ENCODE data around the gene E2F2. TPM values are rescaled to one million over a fixed set of nuclear protein-coding genes. Genes with fewer than 3 reads are reported as not detected.

The E2F2 gene
- total and polyA plus RNA-seq, 2 of the 13 experiments (the other 11 are each of a cell fraction or from before 2014, with no cell fraction given) = 0.65 to 6.6 TPM

- no peak for TF ChIP-seq HMGXB3 (CRISPR knock-in tag; IDR thresholded peaks at IDR 0.05; ENCODE audit: borderline replicate concordance)
- no peak for TF ChIP-seq FOXC1 (CRISPR knock-in tag; IDR thresholded peaks at IDR 0.05; ENCODE audit: borderline replicate concordance)
- TF ChIP-seq HOMEZ (CRISPR knock-in tag; IDR thresholded peaks at IDR 0.05; ENCODE audit: low read depth) = no peak
- TF ChIP-seq ZNF281 (CRISPR knock-in tag; IDR thresholded peaks at IDR 0.05; ENCODE audit: borderline replicate concordance) = 0 out of 2 replicates have a peak, but pooled peaks have one; percentile 11
- TF ChIP-seq ZNF556 (CRISPR knock-in tag; IDR thresholded peaks at IDR 0.05; ENCODE audit: borderline replicate concordance) = no peak
- TF ChIP-seq THAP11 (CRISPR knock-in tag; IDR thresholded peaks at IDR 0.05) = no peak
- TF ChIP-seq MIER3 (CRISPR knock-in tag; IDR thresholded peaks at IDR 0.05; ENCODE audit: borderline replicate concordance) = 0 out of 2 replicates have a peak, but pooled peaks have one; percentile 24
- no peak for TF ChIP-seq RBFOX2 (IDR thresholded peaks at IDR 0.05; ENCODE audit: low read depth, low read length)
- no peak for TF ChIP-seq ZSCAN29 (CRISPR knock-in tag; conservative IDR thresholded peaks at IDR 0.05)
- TF ChIP-seq ZNF407 (CRISPR knock-in tag; IDR thresholded peaks at IDR 0.05; ENCODE audit: not compliant biosample characterization) = no peak
- TF ChIP-seq JDP2 (CRISPR knock-in tag; IDR thresholded peaks at IDR 0.05; ENCODE audit: borderline replicate concordance) = no peak
Measured at GRCh38 chr1:23563755-23564374, 32.8 kb upstream of the E2F2 start (continued).

Measured in HepG2 (cell line).